Activated CD8-positive, alpha-beta memory T cell treated with anti-CD3 and anti-CD28 coated beads, Interleukin-2, amount 50 U/mL, for 48 hours (primary cell): Measurements from ENCODE around the gene GJB4.
A peak's percentile ranks its signal among the peaks of the same experiment; 100 is the strongest.
"Not testable (repeated sequence)": the region's sequence is repeated elsewhere in the genome, so short reads cannot be mapped to it uniquely, and the experiment has no call there.

Experiments used
- DNase-seq: peaks from one replicate; pipeline ENCODE4 v3.0.0-alpha.2; 2020

The GJB4 gene

GRCh38 chr1:34759503-34760357, at the start of gene GJB4:
TSS of gene GJB4 (plus strand) at chr1:34759740. CDS start at chr1:34761255, 1,515 bp downstream.
- DNase-seq = no peak

GRCh38 chr1:34710812-34711211, 48.7 kb upstream of the GJB4 start:
- DNase-seq = no peak

- no peak for DNase-seq
These were observed 48.1 kb upstream of the GJB4 start for GRCh38 chr1:34711485-34711884.

- DNase-seq = no peak
These were observed 47.4 kb upstream of the GJB4 start for GRCh38 chr1:34712007-34712688.

DNA sequence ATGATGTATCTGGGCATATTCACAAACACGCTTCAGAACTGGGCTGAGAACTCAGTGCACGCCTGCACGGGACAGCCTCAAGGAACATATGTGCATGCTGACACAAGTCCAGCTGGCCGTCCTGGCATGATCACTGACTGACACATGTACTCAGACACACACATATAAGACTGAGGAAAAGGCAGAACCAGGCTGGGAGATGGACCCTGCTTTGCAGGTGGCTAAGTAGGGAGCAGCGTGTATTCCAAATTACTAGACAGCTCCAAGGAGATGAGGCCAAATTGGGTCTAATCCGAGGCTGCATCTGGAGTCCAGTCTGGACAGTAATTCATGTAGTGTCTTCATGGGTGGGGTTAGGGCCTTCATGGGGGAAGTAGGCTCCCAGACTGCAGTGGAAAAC, 46.1 kb upstream of the GJB4 start:
- DNase-seq = no peak

DNA sequence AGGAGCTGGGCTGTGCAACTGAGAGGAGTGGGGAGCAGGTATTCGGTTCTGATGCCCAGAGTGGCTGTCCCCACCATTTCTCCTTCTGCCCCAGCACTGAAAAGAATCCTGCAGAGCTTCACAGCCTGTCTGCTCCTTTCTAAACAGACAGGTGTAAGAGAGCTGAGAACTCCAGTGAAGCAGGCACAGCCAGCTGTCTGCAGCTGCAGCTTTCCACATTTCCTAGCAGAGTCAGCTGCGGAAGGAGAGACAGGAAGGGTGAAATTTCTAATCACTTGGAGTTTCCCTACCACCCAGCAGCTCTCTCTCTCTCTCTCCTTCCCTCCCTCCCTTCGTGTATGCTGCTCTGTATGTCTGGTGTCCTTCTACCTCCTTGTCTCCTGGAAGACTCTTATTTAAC, 45.2 kb upstream of the GJB4 start:
- DNase-seq = no peak

- no peak for DNase-seq
These were observed 44.4 kb upstream of the GJB4 start for GRCh38 chr1:34715139-34715538.

DNA sequence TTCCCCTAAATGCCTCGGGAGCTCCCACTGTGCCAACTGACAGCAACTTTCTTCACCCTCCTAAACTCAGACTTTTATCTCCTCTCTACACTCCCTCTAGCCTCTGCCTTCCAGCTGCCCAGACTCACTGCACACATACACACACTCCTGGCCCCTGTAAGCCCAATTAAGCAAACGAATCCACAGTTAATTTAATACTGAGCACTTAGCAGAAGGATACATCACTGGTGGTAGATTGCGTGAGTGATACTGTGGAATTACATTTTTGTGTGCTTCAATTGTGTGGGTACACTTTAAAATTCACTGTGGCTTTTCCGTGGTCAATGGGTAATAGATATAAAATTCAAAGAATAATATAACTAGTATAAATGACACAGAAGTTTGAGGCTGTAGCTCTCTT, 38.3 kb upstream of the GJB4 start:
- no peak for DNase-seq

DNA sequence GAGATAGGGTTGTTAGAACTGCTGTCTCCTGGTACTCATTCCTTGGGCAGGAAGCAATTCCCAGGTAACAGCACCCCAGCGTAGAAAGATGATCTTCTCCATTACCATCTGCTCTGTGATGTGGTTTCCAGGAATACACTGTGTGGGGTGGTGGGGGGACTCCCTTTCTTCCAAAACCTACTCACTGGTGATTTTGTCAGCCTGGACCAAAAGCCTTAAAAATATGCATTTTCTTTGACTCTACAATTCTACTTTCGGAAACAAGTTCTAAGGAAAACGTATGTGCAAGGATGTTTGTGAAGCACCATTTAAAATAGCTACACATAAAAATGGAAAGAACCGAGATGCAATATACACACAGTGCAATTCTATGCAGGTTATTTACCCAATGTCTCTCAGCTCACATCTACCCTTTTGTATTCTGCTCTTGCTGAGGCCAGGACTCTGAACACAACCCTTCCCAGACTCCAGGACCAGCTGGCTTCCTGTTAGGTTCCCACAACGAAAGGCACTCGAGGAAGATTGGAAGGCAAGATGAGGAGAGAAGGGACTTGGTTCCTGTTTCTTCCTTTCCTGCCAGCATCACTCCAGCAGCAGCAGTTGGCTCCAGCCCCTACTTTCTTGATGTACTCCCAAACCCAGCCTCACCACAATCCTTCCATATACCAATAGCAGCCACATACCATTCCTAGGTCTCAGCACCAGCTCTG, 37.7 kb upstream of the GJB4 start:
- no peak for DNase-seq

DNA sequence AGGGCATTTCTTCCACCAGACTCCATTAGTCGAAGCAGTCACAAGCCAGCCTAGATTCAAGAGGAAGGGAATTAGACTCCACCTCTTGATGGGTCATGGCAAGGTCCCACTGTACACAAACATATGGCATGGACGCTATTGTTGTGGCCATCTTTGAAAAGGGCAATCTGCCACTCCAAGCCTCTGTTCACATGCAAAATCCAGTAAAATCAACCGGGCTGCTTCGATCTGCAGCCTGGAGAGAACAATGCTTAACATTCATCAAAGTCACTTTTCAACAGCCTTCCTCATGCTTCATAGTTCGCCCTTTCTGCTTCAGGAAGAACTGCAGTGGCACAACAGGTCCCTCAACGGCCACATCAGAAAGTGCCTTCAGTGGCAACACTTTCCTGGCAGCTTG, 32.7 kb upstream of the GJB4 start:
- no peak for DNase-seq

DNA sequence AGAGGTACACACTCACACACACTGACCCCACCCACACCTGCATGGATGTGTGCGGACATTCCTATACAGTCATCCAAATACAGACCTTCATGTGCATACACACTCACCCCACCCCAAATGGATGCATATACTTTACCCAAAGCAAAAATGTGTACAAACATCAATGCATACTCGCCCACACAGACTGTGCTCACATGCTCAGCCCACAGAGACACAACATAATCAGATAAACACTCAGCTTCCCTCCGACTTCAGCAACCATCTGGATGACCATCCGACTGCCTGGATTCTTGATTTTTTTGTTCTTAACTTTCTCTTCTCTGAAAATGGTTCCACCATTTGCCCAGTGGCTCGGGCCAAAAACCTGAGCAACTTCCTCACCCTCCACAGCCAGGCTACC, 29.1 kb upstream of the GJB4 start:
- no peak for DNase-seq

- not testable (repeated sequence) for DNase-seq
These were observed 26.7 kb upstream of the GJB4 start for GRCh38 chr1:34732831-34733230.

- no peak for DNase-seq
These were observed 22.8 kb upstream of the GJB4 start for GRCh38 chr1:34736692-34737091.

- DNase-seq = not testable (repeated sequence)
These were observed 22.3 kb upstream of the GJB4 start for GRCh38 chr1:34737236-34737635.

DNA sequence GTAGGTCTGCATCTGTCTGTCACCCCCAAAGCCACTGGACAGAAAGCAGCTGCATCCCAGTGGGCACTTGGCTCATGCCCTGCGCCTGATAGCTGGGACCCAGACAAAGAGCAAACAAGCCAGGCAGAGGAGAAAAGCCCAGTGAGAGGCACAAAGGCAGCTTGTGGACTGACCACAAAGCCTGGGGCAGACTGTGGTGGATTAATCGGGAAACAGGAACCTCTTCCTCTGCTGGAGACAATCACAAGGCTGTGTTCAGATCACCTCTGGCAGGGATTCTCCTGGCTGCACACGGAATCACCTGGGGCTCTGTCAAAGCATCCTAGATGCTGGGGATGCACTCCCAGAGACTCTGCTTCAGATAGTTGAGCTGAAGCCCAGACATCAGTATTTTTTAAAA, 19.9 kb upstream of the GJB4 start:
- no peak for DNase-seq

- no peak for DNase-seq
These were observed 19.2 kb upstream of the GJB4 start for GRCh38 chr1:34740161-34740868.

DNA sequence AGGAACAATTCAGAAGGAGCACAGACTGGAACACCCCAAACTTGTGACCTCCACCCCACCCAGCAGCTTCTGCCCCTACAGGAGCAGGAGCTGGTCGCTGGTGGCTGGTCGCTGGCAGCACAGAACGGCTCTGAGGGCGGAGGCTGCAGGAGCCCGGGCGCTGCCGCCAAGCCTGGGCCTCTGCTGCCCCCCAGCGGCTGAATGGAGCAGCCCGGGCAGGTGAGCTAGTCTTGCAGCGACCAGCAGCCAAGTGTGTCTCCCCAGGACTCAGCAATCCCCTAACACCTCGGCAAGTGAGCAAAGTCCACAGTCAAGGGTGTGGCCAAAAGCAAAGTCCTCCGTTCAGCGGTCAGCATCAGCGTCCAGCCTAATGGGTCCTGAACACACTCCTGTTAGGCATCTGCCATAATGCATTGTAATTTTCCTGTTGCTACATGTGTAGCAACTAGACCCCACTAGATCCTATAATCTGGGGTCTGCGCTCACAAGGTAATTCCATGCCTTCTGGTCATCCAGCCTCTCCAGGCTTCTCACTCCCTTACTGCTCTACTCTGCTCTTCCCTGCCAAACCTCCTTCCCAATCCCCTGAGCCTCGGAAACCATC, 16.8 kb upstream of the GJB4 start:
- DNase-seq = peak; percentile 97

GRCh38 chr1:34743775-34744174, 15.8 kb upstream of the GJB4 start:
- no peak for DNase-seq

GRCh38 chr1:34744851-34745250, 14.7 kb upstream of the GJB4 start:
- no peak for DNase-seq

- no peak for DNase-seq
These were observed 13.9 kb upstream of the GJB4 start for GRCh38 chr1:34745666-34746065.

DNA sequence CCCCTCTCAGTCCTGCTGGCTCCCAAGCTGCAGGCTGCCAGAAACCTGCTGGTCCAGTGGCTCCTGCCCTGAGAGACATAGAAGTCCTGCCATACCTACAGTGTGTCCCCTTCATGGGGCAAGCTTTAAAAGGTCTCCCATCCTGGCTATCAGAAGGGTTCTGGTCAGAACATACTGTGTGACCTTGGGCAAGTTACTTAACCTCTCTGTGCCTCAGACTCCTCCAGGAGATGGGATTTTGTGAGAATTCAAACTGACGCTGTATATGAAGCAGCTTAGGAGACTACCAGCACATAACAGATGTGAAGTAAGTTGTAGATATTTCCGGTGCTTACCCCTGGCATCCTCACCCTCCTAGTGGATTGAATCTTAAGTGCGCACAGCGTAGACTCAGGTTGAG, 13.4 kb upstream of the GJB4 start:
- DNase-seq = no peak

- DNase-seq = no peak
These were observed 12.5 kb upstream of the GJB4 start for GRCh38 chr1:34746785-34747637.
